Measurements from ENCODE around the gene SHISAL2A.

GRCh38 chr1:52635321-52636089 lies 2.5 kb downstream of the SHISAL2A start:
- TF ChIP-seq PATZ1 (CRISPR knock-in tag; IDR thresholded peaks at IDR 0.05; ENCODE audit: borderline replicate concordance) (no peak), ZFP3 (CRISPR knock-in tag; IDR thresholded peaks at IDR 0.05) (no peak), PPARA (CRISPR knock-in tag; IDR thresholded peaks at IDR 0.05; ENCODE audit: borderline replicate concordance) (no peak), CSRNP3 (CRISPR knock-in tag; IDR thresholded peaks at IDR 0.05) (no peak)

Measured in SK-N-SH treated with all-trans-retinoic acid at 6 μM for 48 hours (cell line).